K562 (cell line): ENCODE measurements around the gene MRPS10. TPM values are rescaled to one million over a fixed set of nuclear protein-coding genes. Genes with fewer than 3 reads are reported as not detected.

ENCODE experiments used
- CEBPG ChIP-seq, 3 experiments: fragments of 200-800 bp in 1 of 3; sonication (Bioruptor generic) in 1 of 3; sonication (generic) in 1 of 3; formaldehyde crosslinking in 1 of 3; IDR thresholded peaks in 2 of 3; conservative IDR thresholded peaks in 1 of 3; 2 replicates each; pipeline versions ENCODE4 v1.6.1 to v1.8.0; 2016 to 2022; ENCODE audit warnings: missing compliant biosample characterization in 2 of 3, missing genetic modification characterization in 2 of 3, mild to moderate bottlenecking in 1 of 3, missing genetic modification reagents in 1 of 3
- CHCHD3 ChIP-seq: fragments of 250-450 bp; sonication (Bioruptor Pico); IDR thresholded peaks from 2 replicates; pipeline ENCODE4 v2.1.2; 2022; ENCODE audit warnings: mild to moderate bottlenecking
- ETS1 ChIP-seq: conservative IDR thresholded peaks from 2 replicates; pipeline ENCODE4 v1.6.1; 2011; ENCODE audit warnings: low read depth, mild to moderate bottlenecking, low read length; ENCODE audit not compliant: control insufficient read depth
- ETV5 ChIP-seq: sonication (generic); formaldehyde crosslinking; IDR thresholded peaks from 2 replicates; pipeline ENCODE4 v1.4.0; 2020; ENCODE audit warnings: low read depth, mild to moderate bottlenecking, missing genetic modification reagents
- FIP1L1 ChIP-seq: fragments of 200-400 bp; formaldehyde crosslinking; IDR thresholded peaks from 2 replicates; pipeline ENCODE4 v1.6.1; 2018; ENCODE audit warnings: mild to moderate bottlenecking, low read depth, low read length; ENCODE audit not compliant: poor library complexity, severe bottlenecking
- FOSL1 ChIP-seq: fragments of 200-800 bp; sonication (Bioruptor generic); conservative IDR thresholded peaks from 2 replicates; pipeline ENCODE4 v1.6.1; 2016; ENCODE audit warnings: missing genetic modification characterization, missing compliant biosample characterization
- JUNB ChIP-seq: fragments of 450-650 bp; formaldehyde crosslinking; conservative IDR thresholded peaks from 2 replicates; pipeline ENCODE4 v1.4.0; 2020; ENCODE audit warnings: mild to moderate bottlenecking
- MYBL2 ChIP-seq, 2 experiments: fragments of 450-650 bp in 1 of 2; sonication (generic) in 1 of 2; formaldehyde crosslinking in 1 of 2; IDR thresholded peaks; 2 replicates each; pipeline versions ENCODE4 v1.6.1 to v1.8.1; 2017 to 2022; ENCODE audit warnings: borderline replicate concordance in 1 of 2, inconsistent platforms in 1 of 2, low read depth in 1 of 2, mild to moderate bottlenecking in 1 of 2, missing genetic modification reagents in 1 of 2, moderate library complexity in 1 of 2
- PBX2 ChIP-seq, 2 experiments: IDR thresholded peaks in 1 of 2; conservative IDR thresholded peaks in 1 of 2; 2 replicates each; pipeline ENCODE4 v1.6.1; 2016; ENCODE audit warnings: low read depth in 2 of 2, mild to moderate bottlenecking in 1 of 2, missing compliant biosample characterization in 1 of 2, missing genetic modification characterization in 1 of 2, moderate library complexity in 1 of 2
- ZBTB9 ChIP-seq: fragments of 450-650 bp; formaldehyde crosslinking; IDR thresholded peaks from 2 replicates; pipeline ENCODE4 v1.4.0; 2020; ENCODE audit warnings: mild to moderate bottlenecking, moderate library complexity
- ZNF830 ChIP-seq: fragments of 250-450 bp; sonication (Bioruptor Pico); IDR thresholded peaks from 2 replicates; pipeline ENCODE4 v1.5.0; 2021; ENCODE audit warnings: mild to moderate bottlenecking
- polyA plus RNA-seq, 8 experiments: library from polyadenylated mRNA; depleted of rRNA in 4 of 8; stranded (reverse) in 5 of 8; unstranded in 3 of 8; fragments of >200 nt; fragmentation: Nextera tagmentation in 2 of 8; fragmentation: Illumina TruSeq in 1 of 8; extraction: Ambion mirVana in 2 of 8; extraction: Trizol in 1 of 8; gene quantifications; 2 replicates each; pipeline versions ENCODE4 v1.2.1 to v1.2.3, GENCODE V29; 2011 to 2014; ENCODE audit warnings: inconsistent platforms in 1 of 8, missing spikeins in 1 of 8
- total RNA-seq, 7 experiments: library from RNA; depleted of rRNA in 6 of 7; stranded (reverse); fragments of >200 nt in 6 of 7; fragmentation: Illumina TruSeq in 2 of 7; extraction: Trizol in 2 of 7; gene quantifications; 2 replicates each; pipeline versions ENCODE4 v1.2.1 to v1.2.3, GENCODE V29; 2011 to 2021; ENCODE audit warnings: low replicate concordance in 1 of 7
- TF ChIP-seq, protein P1 (sequence below): fragments of 450-650 bp; IDR thresholded peaks from 2 replicates; pipeline ENCODE4 v1.6.1; 2016; ENCODE audit warnings: borderline replicate concordance
- TF ChIP-seq, protein P2 (sequence below): fragments of 250-450 bp; sonication (Bioruptor Pico); IDR thresholded peaks from 2 replicates; pipeline ENCODE4 v1.5.1; 2021; ENCODE audit warnings: mild to moderate bottlenecking
- TF ChIP-seq, protein P3 (sequence below): fragments of 450-650 bp; IDR thresholded peaks from one replicate; pipeline ENCODE4 v1.6.1; 2018; ENCODE audit warnings: mild to moderate bottlenecking, moderate library complexity; ENCODE audit not compliant: partially characterized antibody

The MRPS10 gene
- total and polyA plus RNA-seq, 9 of the 15 experiments (the other 6 are each of a cell fraction or from before 2014, with no cell fraction given), result 48.6 to 166 (median 93.7) TPM

DNA sequence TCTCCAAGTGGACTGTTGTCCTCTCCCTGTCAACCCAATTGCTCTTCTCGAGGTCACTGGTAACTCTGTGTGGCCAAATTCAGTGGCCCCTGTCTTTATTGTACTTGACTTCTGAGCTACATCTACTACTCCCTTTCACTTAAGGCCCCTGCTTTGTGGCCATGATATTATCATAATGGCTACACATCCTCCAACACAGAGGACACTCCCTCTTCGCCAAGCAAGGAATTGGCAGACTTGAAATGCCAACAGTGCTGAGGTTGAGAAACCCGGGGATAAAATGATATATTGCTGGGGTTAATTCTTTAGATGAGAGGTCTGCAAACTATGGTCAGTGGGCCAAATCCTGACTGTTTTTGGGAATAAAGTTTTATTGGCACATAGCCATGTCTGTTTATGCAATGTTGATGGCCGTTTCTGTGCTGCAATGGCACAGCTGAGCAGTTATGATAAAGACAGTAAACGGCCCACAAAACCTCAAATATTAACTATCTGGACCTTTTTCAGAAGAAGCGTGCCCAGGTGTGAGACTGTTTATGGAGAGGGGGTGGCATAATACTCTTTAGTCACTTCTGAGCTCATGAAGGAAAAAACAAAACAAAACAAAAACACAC is 12.0 kb upstream of the MRPS10 start (continued):
- TF ChIP-seq ETV5 (CRISPR knock-in tag), result no peak
- TF ChIP-seq ETS1, result no peak
- TF ChIP-seq FIP1L1, result no peak
- no peak for TF ChIP-seq ZNF830
- no peak for TF ChIP-seq CHCHD3 (CRISPR knock-in tag)
- TF ChIP-seq, protein P1, sequence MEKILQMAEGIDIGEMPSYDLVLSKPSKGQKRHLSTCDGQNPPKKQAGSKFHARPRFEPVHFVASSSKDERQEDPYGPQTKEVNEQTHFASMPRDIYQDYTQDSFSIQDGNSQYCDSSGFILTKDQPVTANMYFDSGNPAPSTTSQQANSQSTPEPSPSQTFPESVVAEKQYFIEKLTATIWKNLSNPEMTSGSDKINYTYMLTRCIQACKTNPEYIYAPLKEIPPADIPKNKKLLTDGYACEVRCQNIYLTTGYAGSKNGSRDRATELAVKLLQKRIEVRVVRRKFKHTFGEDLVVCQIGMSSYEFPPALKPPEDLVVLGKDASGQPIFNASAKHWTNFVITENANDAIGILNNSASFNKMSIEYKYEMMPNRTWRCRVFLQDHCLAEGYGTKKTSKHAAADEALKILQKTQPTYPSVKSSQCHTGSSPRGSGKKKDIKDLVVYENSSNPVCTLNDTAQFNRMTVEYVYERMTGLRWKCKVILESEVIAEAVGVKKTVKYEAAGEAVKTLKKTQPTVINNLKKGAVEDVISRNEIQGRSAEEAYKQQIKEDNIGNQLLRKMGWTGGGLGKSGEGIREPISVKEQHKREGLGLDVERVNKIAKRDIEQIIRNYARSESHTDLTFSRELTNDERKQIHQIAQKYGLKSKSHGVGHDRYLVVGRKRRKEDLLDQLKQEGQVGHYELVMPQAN, result no peak
- TF ChIP-seq ZBTB9 (CRISPR knock-in tag), result peak; percentile 82
- peak; percentile 45 for TF ChIP-seq FOSL1
- TF ChIP-seq CEBPG (CRISPR knock-in tag; IDR thresholded peaks at IDR 0.05), result no peak
- peak; percentile 82 to 87 for TF ChIP-seq CEBPG (tag; conservative IDR thresholded peaks at IDR 0.05 in 1 of 2, IDR thresholded peaks at IDR 0.05 in 1 of 2)
- TF ChIP-seq, protein P2, sequence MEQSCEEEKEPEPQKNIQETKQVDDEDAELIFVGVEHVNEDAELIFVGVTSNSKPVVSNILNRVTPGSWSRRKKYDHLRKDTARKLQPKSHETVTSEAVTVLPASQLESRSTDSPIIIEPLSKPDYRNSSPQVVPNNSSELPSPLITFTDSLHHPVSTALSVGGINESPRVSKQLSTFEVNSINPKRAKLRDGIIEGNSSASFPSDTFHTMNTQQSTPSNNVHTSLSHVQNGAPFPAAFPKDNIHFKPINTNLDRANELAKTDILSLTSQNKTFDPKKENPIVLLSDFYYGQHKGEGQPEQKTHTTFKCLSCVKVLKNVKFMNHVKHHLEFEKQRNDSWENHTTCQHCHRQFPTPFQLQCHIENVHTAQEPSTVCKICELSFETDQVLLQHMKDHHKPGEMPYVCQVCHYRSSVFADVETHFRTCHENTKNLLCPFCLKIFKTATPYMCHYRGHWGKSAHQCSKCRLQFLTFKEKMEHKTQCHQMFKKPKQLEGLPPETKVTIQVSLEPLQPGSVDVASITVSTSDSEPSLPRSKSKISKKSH (CRISPR knock-in tag), result no peak
- no peak for TF ChIP-seq JUNB (CRISPR knock-in tag)
- TF ChIP-seq, protein P3, sequence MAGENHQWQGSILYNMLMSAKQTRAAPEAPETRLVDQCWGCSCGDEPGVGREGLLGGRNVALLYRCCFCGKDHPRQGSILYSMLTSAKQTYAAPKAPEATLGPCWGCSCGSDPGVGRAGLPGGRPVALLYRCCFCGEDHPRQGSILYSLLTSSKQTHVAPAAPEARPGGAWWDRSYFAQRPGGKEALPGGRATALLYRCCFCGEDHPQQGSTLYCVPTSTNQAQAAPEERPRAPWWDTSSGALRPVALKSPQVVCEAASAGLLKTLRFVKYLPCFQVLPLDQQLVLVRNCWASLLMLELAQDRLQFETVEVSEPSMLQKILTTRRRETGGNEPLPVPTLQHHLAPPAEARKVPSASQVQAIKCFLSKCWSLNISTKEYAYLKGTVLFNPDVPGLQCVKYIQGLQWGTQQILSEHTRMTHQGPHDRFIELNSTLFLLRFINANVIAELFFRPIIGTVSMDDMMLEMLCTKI, result no peak
- no peak for TF ChIP-seq MYBL2 (IDR thresholded peaks at IDR 0.05; ENCODE audit: low read depth)
- no peak for TF ChIP-seq MYBL2 (CRISPR knock-in tag; IDR thresholded peaks at IDR 0.05; ENCODE audit: borderline replicate concordance)
- TF ChIP-seq PBX2 (CRISPR knock-in tag; IDR thresholded peaks at IDR 0.05; ENCODE audit: low read depth), result no peak
- no peak for TF ChIP-seq PBX2 (tag; conservative IDR thresholded peaks at IDR 0.05; ENCODE audit: low read depth)
